B cell (primary cell): ENCODE data around the gene CCDC88B. TPM values are rescaled to one million over a fixed set of nuclear protein-coding genes. Genes with fewer than 3 reads are reported as not detected.

Experiments used
- ATAC-seq: fragments of 200-7000 bp; cut with Tn5 transposase; one replicate; pipeline ENCODE4 v1.10.0; 2021; ENCODE audit warnings: low read depth, mild to moderate bottlenecking, moderate number of reproducible peaks, moderate library complexity
- CTCF ChIA-PET: fragments of 350-600 bp; sonication (Branson Sonifier 250); formaldehyde crosslinking; loops from one replicate; lab custom pipeline; 2021; ENCODE audit warnings: antibody characterized with exemption, inconsistent platforms; lab: Charles Lee
- POLR2A ChIA-PET: fragments of 350-600 bp; sonication (Branson Sonifier 250); formaldehyde crosslinking; loops from one replicate; lab custom pipeline; 2021; ENCODE audit warnings: antibody characterized with exemption; lab: Charles Lee
- DNase-seq: peaks from one replicate; pipeline ENCODE4 v3.0.0; 2013
- H2AFZ ChIP-seq: 2 replicates; pipeline ENCODE4 v1.6.1; 2012; ENCODE audit warnings: mild to moderate bottlenecking, low read depth, low read length; ENCODE audit not compliant: insufficient read depth, poor library complexity, severe bottlenecking
- H3K27ac ChIP-seq, 2 donors: 1 replicate in 1 of 2; 2 replicates in 1 of 2; pipeline ENCODE4 v1.5.1; 2012 to 2013; ENCODE audit warnings: low read length in 2 of 2, mild to moderate bottlenecking in 2 of 2, moderate library complexity in 1 of 2
- H3K27me3 ChIP-seq, 4 experiments: fragments of 200-600 bp in 1 of 4; sonication (generic) in 1 of 4; replicated peaks in 1 of 4; 1 replicate in 2 of 4; 2 replicates in 2 of 4; pipeline versions ENCODE4 v1.6.1 to v1.7.0; 2013 to 2016; ENCODE audit warnings: low read length in 3 of 4, mild to moderate bottlenecking in 2 of 4, mixed read lengths in 1 of 4, moderate library complexity in 1 of 4; ENCODE audit not compliant: insufficient read depth in 4 of 4, control insufficient read depth in 3 of 4; ENCODE audit errors: control extremely low read depth in 1 of 4
- H3K36me3 ChIP-seq, 2 experiments: replicated peaks in 1 of 2; 1 replicate in 1 of 2; 2 replicates in 1 of 2; pipeline versions ENCODE4 v1.6.1 to v1.7.1; 2013; ENCODE audit warnings: low read length in 1 of 2; ENCODE audit not compliant: insufficient read depth in 2 of 2, control insufficient read depth in 1 of 2; ENCODE audit errors: control extremely low read depth in 1 of 2, extremely low read depth in 1 of 2
- H3K4me1 ChIP-seq, 2 donors: fragments of 200-600 bp in 1 of 2; sonication (generic) in 1 of 2; 1 replicate in 1 of 2; 2 replicates in 1 of 2; pipeline versions ENCODE4 v1.5.1 to v1.6.1; 2013 to 2017; ENCODE audit warnings: low read length in 2 of 2; ENCODE audit not compliant: control insufficient read depth in 2 of 2, insufficient read depth in 2 of 2
- H3K4me2 ChIP-seq: replicated peaks from 2 replicates; pipeline ENCODE3; 2012; ENCODE audit warnings: mild to moderate bottlenecking, low read depth, low read length; ENCODE audit not compliant: poor library complexity, severe bottlenecking
- H3K4me3 ChIP-seq, 5 experiments: fragments of 200-600 bp in 1 of 5; sonication (generic) in 1 of 5; 1 replicate in 3 of 5; 2 replicates in 2 of 5; pipeline versions ENCODE4 v1.5.1 to v1.7.0; 2011 to 2016; ENCODE audit warnings: low read length in 4 of 5, mild to moderate bottlenecking in 4 of 5, low read depth in 2 of 5, control low read depth in 1 of 5, moderate library complexity in 1 of 5; ENCODE audit not compliant: insufficient read depth in 1 of 5; ENCODE audit errors: control extremely low read depth in 1 of 5, extremely low read depth in 1 of 5
- H3K79me2 ChIP-seq: fragments of 200-600 bp; sonication (generic); one replicate; pipeline ENCODE4 v1.6.0; 2016; ENCODE audit warnings: low read length; ENCODE audit not compliant: control insufficient read depth, insufficient read depth
- H3K9ac ChIP-seq: fragments of 200-600 bp; sonication (generic); 2 replicates; pipeline ENCODE4 v1.6.1; 2017; ENCODE audit warnings: mild to moderate bottlenecking, low read length, moderate library complexity
- H3K9me3 ChIP-seq, 3 donors: one replicate each; pipeline versions ENCODE4 v1.6.1 to v1.7.1; 2013; ENCODE audit warnings: low read length in 2 of 3; ENCODE audit not compliant: control insufficient read depth in 2 of 3, insufficient read depth in 1 of 3; ENCODE audit errors: control extremely low read depth in 1 of 3
- H4K20me1 ChIP-seq: 2 replicates; pipeline ENCODE4 v1.6.0; 2012; ENCODE audit warnings: mild to moderate bottlenecking, low read length; ENCODE audit not compliant: insufficient read depth, control insufficient read depth, poor library complexity, severe bottlenecking
- H3K27ac Mint-ChIP-seq: one replicate; pipeline ENCODE4 v1.8.0; 2021; ENCODE audit warnings: mixed read lengths
- H3K27me3 Mint-ChIP-seq: one replicate; pipeline ENCODE4 v1.8.0; 2021; ENCODE audit warnings: mixed read lengths
- H3K4me1 Mint-ChIP-seq: one replicate; pipeline ENCODE4 v1.8.0; 2021; ENCODE audit warnings: mixed read lengths
- H3K4me3 Mint-ChIP-seq: one replicate; pipeline ENCODE4 v1.8.0; 2021; ENCODE audit warnings: mixed read lengths
- H3K9me3 Mint-ChIP-seq: one replicate; pipeline ENCODE4 v1.8.0; 2022; ENCODE audit warnings: mixed read lengths; ENCODE audit not compliant: insufficient read depth
- CTCF ChIP-seq: fragments of 200-600 bp; IDR thresholded peaks from one replicate; pipeline ENCODE4 v1.8.0; 2022; ENCODE audit warnings: antibody characterized with exemption, mild to moderate bottlenecking
- EZH2 ChIP-seq: IDR thresholded peaks from 2 replicates; pipeline ENCODE4 v1.6.1; 2012; ENCODE audit warnings: borderline replicate concordance, low read depth, mild to moderate bottlenecking, moderate library complexity, low read length; ENCODE audit not compliant: insufficient read depth, poor library complexity, severe bottlenecking
- WGBS: methylation state at CpG from one replicate; pipeline ENCODE4 v1.1.5; 2013; ENCODE audit warnings: missing lambda C conversion rate; ENCODE audit not compliant: insufficient coverage; 5-methylcytosine and 5-hydroxymethylcytosine counted together
- intact Hi-C: fragments of 100-400 bp; cut with micrococcal nuclease; formaldehyde crosslinking; loops from one replicate; pipeline ENCODE4 v1.10.0; 2022
- polyA plus RNA-seq: library from polyadenylated mRNA; depleted of rRNA; stranded (reverse); fragments of >200 nt; gene quantifications from 2 replicates; pipeline ENCODE4 v1.2.3, GENCODE V29; 2012
- total RNA-seq, 2 donors: library from RNA; stranded (reverse); fragments of 120-200 nt in 1 of 2; gene quantifications; 1 replicate in 1 of 2; 2 replicates in 1 of 2; pipeline versions ENCODE4 v1.2.3 to v1.2.4, GENCODE V29; 2013 to 2022

Gene CCDC88B
- total and polyA plus RNA-seq, 2 donors (not counting 1 experiment from before 2014, with no cell fraction given): 172 to 208 TPM

- Mint-ChIP-seq H3K27me3 (peaks cover 15% of the 10 kb centered on the region), H3K9me3 (no peaks in the 10 kb centered on the region), H3K27ac (no peak overlapping the region), H3K4me3 (no peak overlapping the region), H3K4me1 (peaks cover 17% of the 10 kb centered on the region)
- Histone ChIP-seq H4K20me1 (no peaks in the 10 kb centered on the region), H2AFZ (no peak overlapping the region), H3K27ac (no peak overlapping the region), H3K9ac (no peak overlapping the region), H3K4me1 (peaks cover 8 to 18% of the 10 kb centered on the region in 2 donors), H3K4me3 (no peak overlapping the region), H3K79me2 (no peaks in the 10 kb centered on the region), H3K36me3 (no peaks in the 10 kb centered on the region), H3K4me2 (no peak overlapping the region), H3K9me3 (peaks cover 0 to 10% (median 0%) of the 10 kb centered on the region in 3 donors), H3K27me3 (no peaks in the 10 kb centered on the region)
- DNase-seq: no peak
- no peak for TF ChIP-seq EZH2
- no peak for TF ChIP-seq CTCF
- POLR2A ChIA-PET: no interaction called here
- no peak for ATAC-seq
- 97% methylated on average over 10 of the region's 10 CpGs for WGBS
- intact Hi-C loops: no loop called here
- CTCF ChIA-PET: interaction anchor here (1.1 kb wide), 1 partner anchor 29 kb away, joined by 4 read pairs; no protein-coding TSS in a partner anchor
Measured at GRCh38 chr11:64388894-64389293, 48.9 kb downstream of the CCDC88B start.

- no peak overlapping the region for H3K27ac Mint-ChIP-seq
- no peaks in the 10 kb centered on the region for H3K79me2 ChIP-seq
- no CpG with 5 or more reads among the region's 2 CpGs for WGBS
- no peaks in the 10 kb centered on the region for H3K27me3 ChIP-seq
- peaks cover 17% of the 10 kb centered on the region for H3K4me1 Mint-ChIP-seq
- peaks cover 0 to 10% (median 0%) of the 10 kb centered on the region in 3 donors for H3K9me3 ChIP-seq
- H3K4me2 ChIP-seq: no peak overlapping the region
- peaks cover 14% of the 10 kb centered on the region for H3K27me3 Mint-ChIP-seq
- no peaks in the 10 kb centered on the region for H3K9me3 Mint-ChIP-seq
- ChIA-PET POLR2A (no interaction called here), CTCF (no interaction called here)
- no peaks in the 10 kb centered on the region for H3K36me3 ChIP-seq
- H4K20me1 ChIP-seq: no peaks in the 10 kb centered on the region
- ATAC-seq (no peak), DNase-seq (no peak)
- intact Hi-C loops: no loop called here
- no peak overlapping the region for H2AFZ ChIP-seq
- no peak overlapping the region for H3K9ac ChIP-seq
- TF ChIP-seq CTCF (no peak), EZH2 (no peak)
- H3K4me3 Mint-ChIP-seq: no peak overlapping the region
- no peak overlapping the region for H3K4me3 ChIP-seq
- no peak overlapping the region for H3K27ac ChIP-seq
- H3K4me1 ChIP-seq: peaks cover 8 to 18% of the 10 kb centered on the region in 2 donors
Measured at GRCh38 chr11:64389851-64390250, 49.8 kb downstream of the CCDC88B start.
